Suppressor macrophage treated with lipopolysaccharide for 1 hour (primary cell): ENCODE measurements around the gene HOXC11.

Experiments used
- DNase-seq, 3 donors: peaks; one replicate each; pipeline ENCODE4 v3.0.0-alpha.2; 2020 to 2022

HOXC11 gene

DNA sequence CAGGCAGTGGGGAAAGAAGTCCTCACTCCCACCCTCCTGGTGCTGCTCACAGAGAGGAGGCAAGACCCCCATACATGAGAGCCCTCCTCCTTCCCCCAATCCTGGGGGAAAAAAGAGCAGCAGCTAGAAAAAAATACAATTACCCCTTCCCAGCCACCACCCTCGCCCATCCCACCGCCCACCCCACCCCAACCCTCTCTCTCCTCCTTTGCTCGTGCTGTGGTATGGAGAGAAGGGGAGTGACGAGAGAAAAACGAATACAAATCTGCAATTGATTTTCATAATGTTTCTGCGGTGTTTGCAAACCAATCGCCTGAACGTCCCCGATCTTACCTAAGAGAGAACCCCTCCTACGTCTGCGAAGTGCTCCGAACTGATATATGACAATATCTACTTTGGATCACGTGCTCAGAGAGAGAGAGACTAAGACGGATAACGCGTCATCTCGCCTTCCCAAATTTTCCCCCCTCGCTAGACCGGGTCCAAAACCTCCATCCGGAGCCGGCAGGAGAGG, at the start of gene HOXC11:
TSS of gene HOXC11 (plus strand) at position 405 of the 514 bp plus-strand sequence. CDS start 116 bp downstream, outside the sequence.
- no peak for DNase-seq

DNA sequence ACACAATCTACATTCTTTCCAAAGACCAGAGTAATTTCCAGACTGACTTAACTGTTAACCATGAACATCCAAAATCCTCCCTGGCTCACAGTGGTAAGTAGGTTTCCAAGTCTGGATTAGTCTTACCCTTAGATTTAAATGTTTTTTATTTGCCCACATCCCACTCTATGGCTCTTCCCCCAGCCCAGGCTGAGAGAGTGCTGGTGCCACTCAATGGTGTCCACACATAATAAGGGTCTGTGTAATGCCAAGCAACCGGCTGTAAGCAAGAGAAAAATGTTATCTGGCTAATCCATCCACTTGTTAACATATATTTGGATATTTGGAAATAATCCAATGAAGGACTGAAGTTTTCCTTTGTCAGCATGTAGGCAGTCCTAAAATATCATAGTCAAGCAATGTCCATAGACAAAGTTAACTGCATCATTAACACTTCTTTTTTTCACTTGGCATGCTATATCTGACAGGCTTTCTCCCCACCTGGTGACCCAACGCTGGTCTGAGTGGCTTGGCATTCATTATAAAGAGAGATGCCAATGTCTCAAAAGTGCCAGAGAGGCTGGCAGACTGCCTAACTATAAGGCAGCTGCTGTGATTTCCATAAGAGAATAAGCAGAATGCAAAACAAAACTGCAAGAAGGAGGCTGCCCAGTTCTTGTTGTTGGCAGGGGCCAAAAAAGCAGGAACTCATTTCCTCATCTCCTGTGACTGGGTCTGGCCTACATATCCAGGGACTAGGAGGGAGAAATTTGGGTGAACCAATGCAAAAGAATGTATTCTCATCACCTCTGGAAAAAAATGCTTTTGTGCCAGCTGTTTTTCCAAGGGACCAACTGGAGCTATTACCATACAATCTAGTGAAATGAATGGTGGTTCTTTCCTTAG, 48.2 kb upstream of the HOXC11 start:
- DNase-seq: no peak

DNA sequence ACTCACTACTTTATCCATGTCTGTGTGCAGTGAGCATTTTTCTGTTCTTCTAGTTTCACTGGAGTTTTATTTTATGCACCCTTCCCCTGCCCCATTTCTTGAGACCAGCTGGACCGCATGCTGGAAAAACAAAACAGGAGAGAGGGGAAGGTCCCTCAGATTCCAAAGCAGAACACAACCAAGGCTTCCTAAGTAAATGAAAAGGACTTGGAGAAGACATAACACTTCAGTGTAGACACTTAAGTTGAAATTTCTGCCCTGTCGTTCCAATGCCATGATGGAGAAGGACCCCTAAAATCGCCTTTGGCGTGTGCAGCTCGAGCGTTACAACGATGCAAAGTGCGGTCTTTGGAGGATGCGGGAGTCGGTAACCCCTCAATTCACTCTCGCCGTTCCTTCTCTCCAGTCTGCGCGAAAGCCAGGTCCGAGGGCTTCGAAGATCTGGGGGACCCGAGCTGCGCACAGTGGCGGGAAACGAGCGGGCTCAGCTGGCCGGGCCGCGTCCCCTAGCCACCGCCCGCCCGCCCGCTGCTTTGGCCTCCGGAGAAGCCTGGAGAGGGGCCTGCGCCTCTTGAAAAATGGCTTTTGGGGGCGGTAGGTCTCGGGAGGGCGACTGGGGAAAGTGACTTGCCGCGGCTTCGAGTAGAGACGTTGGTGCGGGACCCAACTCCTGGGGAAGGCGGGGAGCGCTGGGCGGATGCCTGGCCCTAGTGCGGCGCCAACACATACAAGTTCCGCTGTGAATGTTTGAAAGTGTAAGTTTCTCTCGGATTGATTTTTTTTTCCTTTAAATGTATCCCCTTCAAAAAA, 45.5 kb upstream of the HOXC11 start:
- no peak for DNase-seq

DNA sequence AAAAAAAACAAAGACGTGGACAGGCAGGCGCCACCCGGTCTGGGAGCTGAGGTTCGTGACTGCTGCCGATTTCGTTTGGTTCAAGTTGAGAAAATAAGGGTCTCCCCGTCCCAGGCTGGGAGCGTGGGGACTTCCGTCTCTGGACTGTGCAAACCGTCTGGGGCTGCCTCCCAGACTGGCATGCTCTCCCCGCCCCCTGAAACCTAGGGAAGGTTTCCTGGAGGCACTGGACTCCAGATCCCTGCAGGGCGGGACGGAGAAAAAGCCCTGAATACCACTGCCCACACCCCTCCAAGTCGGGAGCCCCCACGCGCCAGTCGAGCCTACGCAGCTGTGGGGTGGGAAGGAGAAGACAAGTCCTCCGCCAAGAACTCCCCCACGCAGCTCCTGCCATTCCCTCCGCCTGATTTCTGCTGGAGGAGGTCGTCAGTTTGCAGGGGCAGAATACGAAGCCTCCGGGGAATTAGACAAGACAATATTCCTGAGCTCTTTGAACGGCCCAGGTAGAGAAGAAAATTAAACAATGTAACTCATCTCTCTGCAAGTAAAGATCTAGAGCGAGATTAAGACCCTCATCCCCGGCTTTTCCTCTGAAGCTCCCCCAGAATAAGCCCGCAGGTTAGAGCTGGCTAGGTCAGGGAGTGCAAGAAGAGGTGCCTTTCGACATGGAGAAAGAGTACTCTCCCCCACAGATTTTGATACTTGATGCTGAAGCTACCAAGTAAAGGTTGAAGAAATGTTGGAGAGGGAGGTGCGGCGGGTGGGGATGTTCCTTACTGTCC, 44.7 kb upstream of the HOXC11 start:
- DNase-seq: no peak

DNA sequence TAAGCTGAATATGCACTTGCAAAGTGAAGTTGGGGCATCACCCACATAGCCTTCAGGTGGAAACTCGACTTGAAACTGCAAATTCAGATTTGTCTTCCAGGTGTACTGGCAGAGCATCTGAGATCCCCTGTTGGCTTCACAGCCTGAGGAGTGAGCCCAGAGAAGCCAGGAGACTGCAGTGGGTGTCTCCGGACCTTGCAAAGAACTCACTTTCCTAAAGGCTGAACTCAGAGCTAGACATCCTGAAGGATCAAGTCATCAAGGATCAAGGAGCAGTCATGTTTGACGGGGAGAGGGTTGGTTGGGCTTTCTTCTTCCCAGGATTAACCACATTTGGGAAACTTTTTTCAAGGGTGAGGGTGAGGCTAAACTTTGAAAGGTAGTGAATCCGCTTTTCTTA, 43.4 kb upstream of the HOXC11 start:
- no peak for DNase-seq

DNA sequence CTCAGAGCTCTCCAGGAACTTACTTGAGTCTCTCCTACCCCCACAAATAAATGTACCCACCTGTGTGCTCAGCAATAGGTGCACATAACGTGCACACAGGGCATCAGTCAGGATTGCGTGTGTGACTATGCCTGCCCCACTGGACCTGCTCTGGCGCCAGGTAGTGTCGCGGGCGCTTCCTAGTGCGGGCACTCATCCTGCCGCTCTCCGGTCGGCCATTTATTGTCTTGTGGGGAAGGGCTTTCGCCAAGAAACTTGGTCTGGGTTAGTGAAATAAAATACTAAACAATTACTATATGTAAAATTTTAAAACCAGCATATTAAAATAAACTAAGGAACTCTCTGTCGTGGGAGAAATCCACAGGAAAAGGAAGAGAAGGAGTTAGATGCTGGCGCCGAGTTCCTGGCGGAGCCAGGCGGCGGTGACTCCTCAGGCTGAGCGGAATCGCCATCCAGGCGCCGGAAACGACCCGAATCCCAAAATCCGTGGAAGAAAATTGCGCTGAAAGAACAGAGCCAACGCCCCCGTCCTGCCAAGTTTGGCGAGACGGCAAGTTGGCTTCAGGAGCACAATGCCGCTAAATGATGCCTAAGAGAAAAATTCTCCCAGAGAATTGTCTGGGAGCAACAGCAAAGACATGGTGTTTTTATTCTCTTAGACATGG, 42.2 kb upstream of the HOXC11 start:
- DNase-seq: no peak

DNA sequence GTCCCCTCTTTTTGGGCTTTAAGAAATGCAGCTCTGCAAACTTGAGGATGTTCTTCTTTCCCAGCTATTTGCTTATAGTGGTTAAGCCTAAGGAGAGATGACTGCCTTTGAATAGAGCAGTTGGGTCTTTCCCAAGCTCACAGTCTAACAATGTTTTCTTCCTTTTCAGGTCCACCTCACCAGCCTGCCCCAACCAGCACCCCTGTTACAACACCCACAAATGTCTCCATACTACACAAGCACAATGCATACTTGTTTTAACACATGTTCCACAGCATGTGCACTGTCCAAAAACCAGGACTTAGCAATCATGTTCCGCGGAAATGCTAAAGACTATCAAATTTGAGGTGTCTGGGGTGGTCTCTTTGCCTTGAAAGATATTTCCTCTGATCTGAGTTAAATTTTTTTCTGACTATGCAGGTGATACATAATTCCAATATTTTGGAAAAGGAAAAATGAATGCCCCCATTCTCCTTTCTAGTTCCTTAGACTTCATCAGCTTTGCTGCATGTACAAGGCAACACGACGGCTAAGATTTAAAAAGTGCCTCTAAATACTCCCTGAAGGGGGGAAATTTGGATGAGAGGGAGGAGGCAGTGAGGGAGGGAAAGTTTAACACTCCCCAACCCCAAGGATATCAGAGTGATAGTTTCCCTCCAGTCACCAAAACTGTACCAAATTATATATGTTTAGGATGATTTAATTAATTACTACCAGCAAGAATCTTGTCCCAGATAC, 40.9 kb upstream of the HOXC11 start:
- no peak for DNase-seq

DNA sequence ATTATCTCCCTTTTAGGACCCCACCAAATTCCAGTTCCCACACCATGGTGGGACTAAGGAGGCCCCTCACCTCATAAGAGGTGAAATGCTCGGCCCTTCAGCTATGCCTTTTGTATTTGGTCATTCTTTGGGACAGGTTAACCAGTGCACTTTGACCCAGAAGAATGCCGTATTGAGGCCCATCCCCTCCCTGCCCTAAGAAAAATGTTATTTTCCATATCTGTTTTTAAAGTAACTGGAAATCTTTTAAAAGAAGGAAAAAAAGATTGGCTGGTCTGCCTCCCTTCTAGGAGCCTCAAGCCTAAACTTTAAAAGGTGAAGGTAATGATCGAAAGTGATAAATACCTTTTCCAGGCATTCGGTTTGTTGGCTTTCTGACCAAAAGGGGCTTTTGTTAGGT, 40.0 kb upstream of the HOXC11 start:
- no peak for DNase-seq

DNA sequence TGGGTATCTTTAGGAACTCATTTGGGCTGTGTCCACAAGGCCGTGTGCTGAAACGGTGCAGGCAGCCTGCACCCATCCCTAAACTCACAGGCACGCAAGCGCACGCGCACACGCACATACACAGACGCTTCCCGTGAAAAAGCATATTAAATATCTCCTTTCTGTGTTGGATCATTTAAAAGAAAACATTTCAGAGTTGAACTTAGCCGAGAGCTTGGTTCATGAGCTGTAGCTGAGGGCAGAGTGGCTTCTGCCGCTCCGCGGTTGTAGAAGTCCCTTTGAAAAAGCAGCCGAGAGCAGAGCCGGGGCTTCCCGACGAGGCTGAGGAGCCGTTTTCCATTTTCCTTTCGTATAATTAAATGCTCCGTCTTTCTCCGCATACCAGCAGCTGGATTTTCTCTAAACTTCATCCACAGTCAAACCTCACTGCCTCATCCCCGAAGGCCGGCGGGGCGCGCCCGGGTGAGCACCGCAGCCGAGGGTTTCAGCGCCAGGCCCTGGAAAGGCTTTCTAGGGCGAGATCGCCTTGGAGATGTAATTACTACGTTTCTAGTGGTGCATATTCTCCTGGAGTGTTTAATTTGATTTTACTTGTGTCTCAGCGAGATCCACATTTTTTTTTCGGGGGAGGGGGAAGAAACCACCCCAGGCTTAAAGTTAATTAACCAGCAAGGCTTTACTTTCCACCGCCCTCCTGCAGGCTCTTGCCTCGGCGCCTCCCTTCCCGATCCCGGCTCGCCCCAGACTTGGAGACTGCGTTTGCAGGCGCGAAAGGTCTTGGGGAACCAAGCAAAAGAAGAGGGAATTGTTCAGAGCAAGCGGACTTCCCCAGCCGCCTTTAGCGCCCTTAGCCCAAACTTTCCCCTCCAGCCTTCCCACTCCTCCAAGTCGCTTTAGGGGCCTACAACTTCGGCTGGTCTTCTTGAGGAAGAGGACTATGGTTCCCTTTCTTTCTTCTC, 37.3 kb upstream of the HOXC11 start:
- DNase-seq: no peak

DNA sequence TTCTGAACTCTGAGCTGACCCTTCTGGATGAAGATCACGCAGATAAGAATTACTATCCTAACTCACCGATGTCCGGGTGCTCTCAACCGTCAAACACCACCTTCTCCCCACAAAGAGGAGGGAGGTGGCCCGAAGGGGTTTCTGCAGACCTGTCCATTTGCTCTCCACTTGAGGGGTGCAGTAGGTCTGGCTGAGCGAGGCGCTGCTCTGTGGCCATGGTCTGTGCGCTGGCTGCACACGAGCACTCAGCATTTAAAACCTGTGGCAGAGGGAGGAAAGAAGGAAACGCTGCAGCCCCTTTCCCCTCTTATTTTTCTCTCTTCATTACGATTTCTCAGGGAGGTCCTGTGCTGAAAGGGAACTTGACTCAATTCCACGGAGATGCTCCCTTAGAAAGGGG, 35.8 kb upstream of the HOXC11 start:
- DNase-seq: no peak

DNA sequence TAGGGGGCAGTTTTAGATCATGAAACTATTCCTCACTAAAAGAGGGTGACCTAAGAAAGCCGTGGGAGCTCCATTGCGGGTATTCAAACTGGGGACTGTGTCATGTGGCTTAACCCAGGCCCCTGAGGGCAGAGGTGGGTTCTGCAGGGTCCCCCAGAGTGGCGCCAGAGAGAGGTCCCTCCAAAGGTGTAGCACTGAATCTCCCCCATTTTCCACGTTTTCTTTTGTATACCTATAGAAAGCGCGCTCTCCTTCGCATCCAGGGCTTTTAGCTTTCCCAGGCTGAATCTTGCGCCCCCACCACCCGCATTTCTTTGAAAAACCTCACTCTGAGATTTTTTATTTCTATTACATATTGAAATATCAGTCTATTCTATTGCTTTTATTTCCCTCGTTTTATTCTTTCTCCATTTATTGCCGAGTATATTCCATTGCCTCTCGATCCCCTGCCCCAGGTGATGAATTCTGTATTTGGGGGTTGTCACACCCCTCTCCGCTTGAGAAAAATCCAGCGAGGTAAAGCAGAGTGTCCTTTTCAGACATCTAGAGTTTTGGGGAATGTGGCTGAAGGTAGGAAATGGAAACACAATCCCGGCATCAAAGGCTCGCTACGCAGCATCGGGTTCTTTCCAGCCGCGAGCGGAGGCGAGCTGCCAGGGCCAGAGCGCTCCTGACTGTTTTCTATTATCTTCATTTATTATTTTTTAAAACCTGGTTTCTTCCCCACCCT, 35.2 kb upstream of the HOXC11 start:
- no peak for DNase-seq

DNA sequence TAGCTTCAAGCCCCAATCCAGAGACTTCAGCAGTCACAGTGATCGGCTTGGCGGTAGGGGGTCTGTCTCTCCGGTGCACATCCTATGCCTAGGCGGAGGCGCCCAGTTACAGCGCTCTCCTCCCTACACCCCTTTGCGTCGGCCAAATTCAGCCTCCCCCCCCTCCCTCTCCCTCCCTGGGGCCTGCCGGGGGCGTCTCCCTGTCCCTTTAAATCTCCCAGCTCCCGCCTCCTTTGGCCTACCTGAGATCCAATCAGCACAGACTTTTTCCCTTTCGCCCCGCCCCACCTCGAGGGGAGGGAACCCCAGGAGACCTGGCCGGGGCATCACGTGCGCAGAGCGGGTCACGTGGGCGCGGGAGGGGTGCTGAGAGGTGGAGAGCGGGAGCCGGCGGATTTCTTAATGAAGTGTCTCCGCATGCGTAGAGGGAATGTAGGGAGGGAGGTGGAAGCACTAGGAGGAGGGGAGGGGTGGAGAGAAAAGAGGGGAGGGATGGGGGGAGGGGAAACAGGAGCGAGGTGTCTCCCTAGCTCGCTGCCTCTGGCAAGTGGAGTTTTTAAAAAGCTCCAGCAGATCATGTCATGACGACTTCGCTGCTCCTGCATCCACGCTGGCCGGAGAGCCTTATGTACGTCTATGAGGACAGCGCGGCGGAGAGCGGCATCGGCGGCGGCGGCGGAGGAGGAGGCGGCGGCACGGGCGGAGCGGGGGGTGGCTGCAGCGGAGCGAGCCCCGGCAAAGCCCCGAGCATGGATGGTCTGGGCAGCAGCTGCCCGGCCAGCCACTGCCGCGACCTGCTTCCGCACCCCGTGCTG, 34.4 kb upstream of the HOXC11 start, which contains the start of gene HOXC13:
TSS of gene HOXC13 (plus strand) at position 506 of the 815 bp plus-strand sequence. CDS start at position 582, 76 bp downstream.
- no peak for DNase-seq

DNA sequence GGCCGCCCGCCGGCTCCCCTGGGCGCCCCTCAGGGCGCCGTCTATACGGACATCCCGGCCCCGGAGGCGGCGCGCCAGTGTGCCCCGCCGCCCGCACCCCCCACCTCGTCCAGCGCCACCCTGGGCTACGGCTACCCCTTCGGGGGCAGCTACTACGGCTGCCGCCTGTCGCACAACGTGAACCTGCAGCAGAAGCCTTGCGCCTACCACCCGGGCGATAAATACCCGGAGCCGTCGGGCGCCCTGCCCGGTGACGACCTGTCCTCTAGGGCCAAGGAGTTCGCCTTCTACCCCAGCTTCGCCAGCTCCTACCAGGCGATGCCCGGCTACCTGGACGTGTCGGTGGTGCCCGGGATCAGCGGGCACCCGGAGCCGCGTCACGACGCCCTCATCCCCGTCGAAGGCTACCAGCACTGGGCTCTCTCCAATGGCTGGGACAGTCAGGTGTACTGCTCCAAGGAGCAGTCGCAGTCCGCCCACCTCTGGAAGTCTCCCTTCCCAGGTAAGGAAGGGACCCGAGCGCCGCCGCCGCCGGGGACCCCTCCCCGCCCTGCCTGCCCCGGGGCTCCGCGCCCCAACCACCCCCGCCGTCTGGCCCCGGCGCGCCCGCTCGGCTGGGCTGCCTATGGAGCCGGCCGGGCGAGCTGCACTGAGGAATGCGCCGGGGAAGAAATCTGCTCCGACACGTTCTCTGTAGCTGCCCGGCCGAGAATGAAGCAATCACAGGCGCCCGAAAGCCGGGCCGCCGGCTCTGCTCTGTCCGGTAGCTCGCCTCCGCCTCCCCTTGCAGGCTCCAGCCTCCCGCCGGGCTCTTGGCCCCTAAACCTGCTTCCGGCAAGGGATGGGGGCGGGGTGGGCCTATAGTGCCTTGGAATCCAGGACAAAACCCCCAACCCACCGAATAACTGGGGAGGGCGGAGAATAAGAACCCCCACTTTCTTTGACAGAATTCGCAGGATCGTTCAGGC, 33.5 kb upstream of the HOXC11 start:
- no peak for DNase-seq

DNA sequence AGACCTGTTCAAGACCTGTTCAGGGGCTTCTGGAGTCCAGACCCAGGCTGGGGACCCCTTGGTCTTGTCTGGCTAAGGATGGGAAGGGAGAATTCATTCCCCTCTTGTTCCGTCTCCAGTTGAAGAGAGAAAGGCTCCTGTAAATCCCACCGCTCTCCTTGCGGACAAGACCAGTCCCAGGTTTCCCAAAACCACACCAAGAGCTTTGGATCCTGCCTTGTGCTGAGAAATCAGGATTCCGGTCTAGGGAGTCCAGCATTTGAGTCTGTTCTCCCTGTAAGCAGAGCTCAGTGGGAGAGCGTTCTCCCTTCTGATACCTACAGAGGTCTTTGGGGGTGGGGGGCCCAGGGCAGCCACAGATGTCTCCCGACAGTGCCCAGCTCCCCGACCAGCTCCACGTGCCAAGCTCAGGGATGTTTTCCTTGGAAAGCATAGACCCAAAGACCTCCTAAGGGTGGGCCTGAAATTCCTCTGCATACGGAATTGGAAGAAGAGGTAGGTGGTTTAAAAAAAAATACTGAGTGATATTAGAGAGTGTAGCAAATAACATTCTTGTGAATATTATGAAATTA, 32.4 kb upstream of the HOXC11 start:
- no peak for DNase-seq

DNA sequence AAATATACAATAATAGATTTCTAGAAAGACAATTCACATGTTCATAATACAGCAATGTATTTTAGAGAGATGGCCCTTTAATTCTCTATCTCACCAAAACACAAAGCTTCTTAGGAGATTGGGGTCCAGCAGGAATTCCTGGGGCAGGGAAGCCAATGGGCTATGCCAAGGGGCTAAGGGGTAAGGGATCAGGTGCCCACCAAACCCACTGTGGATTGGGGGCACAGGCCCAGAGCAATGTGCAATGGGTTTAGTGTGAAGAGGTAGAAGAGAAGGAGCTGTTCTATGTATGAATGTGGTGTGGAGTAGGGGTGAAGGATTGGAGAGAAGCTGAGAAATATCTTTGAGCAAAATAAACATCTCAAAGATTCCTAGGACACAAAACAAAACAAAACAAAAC, 31.7 kb upstream of the HOXC11 start:
- no peak for DNase-seq

DNA sequence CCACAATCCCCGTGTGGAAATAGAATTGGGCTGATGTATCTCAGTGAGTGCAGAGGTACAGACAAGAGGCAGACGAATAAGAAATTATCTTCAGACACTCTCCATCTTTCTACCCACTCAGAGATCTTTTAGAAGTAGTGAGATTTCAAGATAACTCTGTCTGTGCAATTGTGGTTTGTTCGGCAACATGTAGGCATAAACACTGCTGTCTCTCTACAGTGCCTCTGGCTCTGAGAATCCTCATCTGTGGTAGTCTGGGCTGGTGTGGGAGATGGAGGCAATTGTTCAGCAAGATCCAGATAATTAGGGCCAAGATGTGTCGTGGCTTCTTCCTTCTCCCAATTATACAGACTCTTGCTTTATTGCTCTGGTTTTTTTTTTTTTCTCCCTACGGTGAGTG, 31.2 kb upstream of the HOXC11 start:
- DNase-seq: no peak

DNA sequence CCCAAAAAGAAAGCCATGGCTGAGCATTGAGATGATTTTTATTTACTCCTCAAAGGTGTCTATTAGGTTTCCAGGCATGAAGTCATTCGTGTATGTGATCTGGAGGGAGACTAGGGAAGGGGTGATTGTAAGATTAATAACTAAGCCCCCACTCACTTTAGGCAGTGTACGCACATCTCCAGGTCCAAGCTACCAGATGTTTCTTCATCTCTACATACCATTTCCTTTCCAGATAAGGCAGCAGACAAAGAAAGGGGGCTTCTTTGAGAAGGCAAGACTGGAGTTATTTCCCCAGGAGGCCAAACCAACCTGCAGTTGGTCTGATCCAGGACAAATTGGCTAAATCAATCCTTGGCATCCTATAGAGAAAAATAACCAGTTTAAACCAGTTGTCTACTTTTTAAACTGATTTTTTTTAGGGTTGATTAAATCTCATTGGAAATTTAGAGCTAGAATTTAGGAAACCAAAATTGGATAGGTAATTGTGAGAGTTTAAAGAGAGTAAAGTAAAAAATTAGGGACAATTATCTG, 30.4 kb upstream of the HOXC11 start:
- DNase-seq: no peak
